HG03469 (cell line): ENCODE results near the gene RBP2.
"Not testable (repeated sequence)": the region's sequence is repeated elsewhere in the genome, so short reads cannot be mapped to it uniquely, and the experiment has no call there.

Source experiments
- ATAC-seq: cut with Tn5 transposase; IDR thresholded peaks from one replicate; pipeline ENCODE4 v1.9.1; 2021; ENCODE audit warnings: mild to moderate bottlenecking, moderate library complexity, moderate number of reproducible peaks; ENCODE audit not compliant: unreplicated experiment

The RBP2 gene

GRCh38 chr3:139447486-139447885 lies 28.8 kb downstream of the RBP2 start:
- ATAC-seq: no peak

DNA sequence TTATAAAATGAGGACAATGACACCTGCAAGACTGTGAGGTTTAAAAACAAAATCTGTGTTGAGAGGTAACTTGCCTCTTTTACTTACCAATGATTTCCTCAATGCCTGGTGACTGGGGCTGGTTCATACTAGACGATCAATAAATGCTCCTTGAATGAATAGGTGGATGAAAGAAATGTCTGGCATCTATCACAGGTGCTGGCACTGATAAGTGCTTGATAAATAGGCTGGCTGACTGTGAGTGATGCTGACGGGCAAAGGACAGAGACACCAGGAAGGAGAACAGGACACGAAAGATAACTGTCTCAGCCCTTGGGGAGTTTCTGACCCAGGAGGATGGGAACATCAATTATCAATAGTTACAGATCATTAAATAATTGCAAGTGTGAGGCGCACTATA lies 31.9 kb downstream of the RBP2 start:
- ATAC-seq: no peak

GRCh38 chr3:139443186-139443585 lies 33.1 kb downstream of the RBP2 start:
- ATAC-seq: no peak

DNA sequence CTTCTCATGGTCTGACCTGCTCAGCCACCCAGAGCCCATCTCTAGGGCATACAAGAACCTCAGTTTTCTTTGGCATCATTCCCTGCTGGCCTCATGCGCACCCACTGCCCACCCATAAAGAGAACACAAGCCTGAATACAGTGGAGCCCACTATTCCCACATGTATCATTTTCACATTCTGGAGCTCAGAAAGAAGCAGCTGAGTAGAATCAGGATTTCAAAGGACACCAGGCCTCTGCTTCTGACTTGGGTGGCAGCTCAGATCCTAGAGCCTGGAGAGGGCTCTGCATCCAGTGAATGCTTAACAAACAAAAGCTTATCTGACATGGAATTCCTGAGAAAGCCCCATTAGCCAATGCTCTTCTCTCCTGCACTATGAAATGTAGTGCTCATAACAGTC lies 34.7 kb downstream of the RBP2 start:
- no peak for ATAC-seq

GRCh38 chr3:139440639-139441556 lies 35.4 kb downstream of the RBP2 start:
- ATAC-seq: no peak

GRCh38 chr3:139439278-139439677 lies 37.0 kb downstream of the RBP2 start:
- ATAC-seq: no peak

DNA sequence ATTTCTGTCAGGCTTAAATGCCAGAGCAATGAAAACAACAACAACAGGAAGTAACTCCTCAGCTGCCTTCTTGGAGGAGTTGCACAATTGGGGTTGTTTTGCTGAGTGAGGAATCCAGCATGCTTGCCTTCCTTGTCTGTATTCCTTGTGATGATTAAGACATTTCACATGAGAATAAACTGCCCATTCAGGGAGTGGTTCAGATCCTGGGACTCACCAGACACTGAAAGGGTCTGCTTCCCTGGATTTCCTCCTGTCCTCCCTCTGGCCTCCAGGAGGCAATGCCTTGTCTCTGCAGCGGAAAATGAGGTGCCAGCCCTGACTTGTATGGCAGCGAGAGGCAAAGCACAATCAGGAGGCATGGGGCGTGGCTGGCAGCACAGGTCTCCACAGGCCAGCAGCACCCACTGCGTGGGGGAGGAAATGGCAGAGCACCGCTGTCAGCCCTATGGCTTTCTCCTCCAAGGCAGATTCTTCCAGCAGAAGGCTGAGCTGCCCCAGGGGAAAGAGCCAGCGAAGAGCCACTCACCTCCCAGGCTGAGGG lies 41.5 kb downstream of the RBP2 start:
- ATAC-seq: no peak

DNA sequence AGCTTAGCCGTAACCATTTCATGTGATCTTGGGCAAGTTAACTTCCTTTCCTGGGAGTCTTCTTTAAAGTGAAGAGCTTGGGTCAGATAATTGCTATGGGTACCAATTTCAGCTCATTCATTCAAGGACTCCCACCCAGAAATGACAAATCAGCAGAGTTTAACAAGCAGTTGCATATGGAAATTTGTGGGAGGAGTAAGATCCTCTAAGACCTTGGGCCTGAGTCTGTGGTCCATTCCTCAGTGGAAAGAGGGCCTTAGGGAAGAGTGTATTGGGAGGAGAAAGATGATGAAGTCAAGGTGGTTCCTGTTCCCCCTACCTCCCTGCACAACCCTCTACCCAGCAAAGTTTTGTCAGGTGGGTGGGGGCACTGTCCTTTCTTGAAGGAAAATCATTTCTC lies 42.1 kb downstream of the RBP2 start:
- ATAC-seq: no peak

DNA sequence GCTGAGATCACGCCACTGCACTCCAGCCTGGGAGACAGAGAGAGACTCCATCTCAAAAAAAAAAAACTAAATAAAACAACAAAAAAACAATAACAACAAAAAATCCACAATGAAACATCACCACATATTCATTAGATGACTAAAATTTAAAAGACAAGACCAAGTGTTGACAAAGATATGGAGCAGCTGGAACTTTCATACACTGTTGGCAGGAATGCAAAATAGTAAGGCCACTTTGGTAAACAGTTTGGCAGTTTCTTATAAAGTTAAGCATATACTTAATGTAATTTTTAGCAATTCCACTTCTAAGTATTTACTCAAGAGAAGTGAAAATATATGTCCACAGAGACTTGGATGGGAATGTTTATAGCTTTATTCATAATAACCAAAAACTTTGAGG lies 43.2 kb downstream of the RBP2 start:
- no peak for ATAC-seq

- ATAC-seq: no peak
Measured at GRCh38 chr3:139430493-139430892, 45.8 kb downstream of the RBP2 start.

- ATAC-seq: peak; percentile 55
Measured at GRCh38 chr3:139427283-139428060, 48.8 kb downstream of the RBP2 start.

DNA sequence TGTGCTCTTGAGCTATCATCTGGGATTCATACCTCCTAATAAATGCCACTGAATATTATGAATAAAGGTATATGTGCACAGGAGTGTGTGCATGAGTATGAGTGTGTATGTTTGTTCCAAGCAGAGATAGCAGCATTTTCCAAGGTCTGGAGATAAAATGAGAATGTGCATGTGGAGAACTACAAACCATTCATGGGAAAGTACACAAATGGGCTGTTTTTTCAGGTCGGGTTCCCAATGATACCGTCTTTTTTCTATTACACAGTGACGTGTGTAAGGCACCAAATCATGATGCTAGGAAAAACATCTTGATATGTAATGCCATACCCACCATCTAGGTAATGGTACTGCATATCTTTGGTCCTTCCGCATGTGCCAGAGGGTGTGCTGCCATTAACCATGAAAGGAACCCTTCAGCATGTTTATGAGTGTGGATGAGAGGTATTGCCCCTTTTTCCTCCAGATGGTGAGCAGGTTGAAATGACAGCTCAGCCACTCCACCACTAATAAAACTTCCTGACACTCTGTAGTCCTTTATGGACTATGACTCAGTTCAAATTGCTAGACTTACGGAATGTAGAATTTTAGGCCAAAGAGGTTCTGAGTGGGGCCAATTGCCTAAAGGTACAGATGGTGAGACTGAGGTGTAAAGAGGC lies 50.4 kb downstream of the RBP2 start:
- no peak for ATAC-seq

DNA sequence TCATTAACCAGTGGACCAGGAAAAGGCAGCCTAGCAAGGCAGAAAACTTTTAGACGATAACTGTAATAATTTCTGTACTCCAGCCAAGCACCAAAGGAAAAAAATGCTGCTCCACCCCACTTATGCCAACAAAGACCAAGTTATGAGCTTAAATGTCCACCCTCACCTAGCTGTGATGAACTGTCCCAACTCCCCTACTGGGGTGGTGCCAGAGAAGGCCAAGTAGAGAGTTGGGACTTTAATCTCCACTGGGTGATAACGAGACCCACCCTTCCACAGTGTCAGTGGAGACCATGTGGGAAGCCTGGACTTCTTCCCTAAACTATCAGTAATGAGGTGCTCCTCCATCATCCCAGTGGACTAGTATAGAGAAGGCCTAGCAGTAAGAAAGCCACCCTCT lies 53.1 kb downstream of the RBP2 start:
- no peak for ATAC-seq

DNA sequence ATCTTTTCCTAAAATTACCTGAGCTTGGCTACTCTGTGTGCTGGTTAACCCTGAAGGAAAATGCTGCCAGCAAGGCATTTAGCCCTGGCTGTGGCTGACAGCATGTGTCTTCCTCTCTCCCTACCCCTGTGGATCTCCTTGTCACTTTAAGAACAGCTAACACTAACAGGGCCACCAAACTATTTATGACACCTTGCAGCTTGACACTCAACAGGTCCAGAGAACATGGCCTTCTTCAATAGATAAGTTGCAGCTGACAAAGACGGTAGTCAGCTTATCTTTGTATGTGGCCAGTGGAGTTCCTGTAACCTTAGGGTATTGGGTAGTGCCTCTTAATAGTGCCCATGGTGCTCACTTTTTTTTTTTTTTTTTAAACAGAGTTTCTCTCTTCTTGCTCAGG lies 54.9 kb downstream of the RBP2 start:
- no peak for ATAC-seq

DNA sequence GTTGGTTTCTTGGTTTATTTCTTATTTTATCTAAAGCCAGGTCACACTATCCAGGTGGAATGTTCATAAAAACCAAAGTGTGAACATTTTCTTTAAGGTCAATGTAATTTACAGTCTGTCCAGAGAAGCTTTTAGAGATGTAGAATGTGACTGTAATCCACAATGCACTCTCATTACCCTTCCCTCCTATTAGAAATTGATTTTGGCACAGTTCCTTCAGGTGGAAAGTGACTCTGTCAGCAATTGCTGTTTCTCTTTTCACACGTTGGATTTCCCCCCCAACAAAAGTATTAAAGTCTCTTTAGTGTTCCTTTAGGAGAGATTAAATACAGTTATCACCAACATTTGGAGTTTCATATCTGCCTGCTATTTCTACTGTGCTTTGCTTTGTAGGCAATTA lies 55.3 kb downstream of the RBP2 start:
- ATAC-seq: no peak

GRCh38 chr3:139418144-139418543 lies 58.2 kb downstream of the RBP2 start:
- ATAC-seq: no peak

GRCh38 chr3:139416275-139416674 lies 60.0 kb downstream of the RBP2 start:
- ATAC-seq: no peak

- ATAC-seq: no peak
Measured at GRCh38 chr3:139414608-139415224, 61.6 kb downstream of the RBP2 start.

DNA sequence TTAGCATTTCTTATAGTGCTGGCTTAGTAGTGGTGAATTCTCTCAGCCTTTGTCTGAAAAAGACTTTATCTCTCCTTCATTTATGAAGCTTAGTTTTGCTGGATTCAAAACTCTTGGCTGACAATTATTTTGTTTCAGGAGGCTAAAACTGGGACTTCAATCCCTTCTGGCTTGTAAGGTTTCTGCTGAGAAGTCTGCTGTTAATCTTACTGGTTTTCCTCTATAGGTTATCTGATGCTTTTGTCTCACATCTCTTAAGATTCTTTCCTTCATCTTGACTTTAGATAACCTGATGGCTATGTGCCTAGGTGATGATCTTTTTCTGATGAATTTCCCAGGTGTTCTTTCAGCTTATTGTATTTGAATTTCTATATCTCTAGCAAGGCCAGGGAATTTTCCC lies 63.4 kb downstream of the RBP2 start:
- not testable (repeated sequence) for ATAC-seq
